HPDE6-E6E7 (cell line): Measurements from ENCODE around the gene BCL7B.
"Not testable (repeated sequence)": the region's sequence is repeated elsewhere in the genome, so short reads cannot be mapped to it uniquely, and the experiment has no call there.

Experiments used
- DNase-seq: peaks from one replicate; pipeline ENCODE4 v3.0.0; 2011; ENCODE audit warnings: missing footprints; ENCODE audit errors: extremely low spot score

The BCL7B gene

DNA sequence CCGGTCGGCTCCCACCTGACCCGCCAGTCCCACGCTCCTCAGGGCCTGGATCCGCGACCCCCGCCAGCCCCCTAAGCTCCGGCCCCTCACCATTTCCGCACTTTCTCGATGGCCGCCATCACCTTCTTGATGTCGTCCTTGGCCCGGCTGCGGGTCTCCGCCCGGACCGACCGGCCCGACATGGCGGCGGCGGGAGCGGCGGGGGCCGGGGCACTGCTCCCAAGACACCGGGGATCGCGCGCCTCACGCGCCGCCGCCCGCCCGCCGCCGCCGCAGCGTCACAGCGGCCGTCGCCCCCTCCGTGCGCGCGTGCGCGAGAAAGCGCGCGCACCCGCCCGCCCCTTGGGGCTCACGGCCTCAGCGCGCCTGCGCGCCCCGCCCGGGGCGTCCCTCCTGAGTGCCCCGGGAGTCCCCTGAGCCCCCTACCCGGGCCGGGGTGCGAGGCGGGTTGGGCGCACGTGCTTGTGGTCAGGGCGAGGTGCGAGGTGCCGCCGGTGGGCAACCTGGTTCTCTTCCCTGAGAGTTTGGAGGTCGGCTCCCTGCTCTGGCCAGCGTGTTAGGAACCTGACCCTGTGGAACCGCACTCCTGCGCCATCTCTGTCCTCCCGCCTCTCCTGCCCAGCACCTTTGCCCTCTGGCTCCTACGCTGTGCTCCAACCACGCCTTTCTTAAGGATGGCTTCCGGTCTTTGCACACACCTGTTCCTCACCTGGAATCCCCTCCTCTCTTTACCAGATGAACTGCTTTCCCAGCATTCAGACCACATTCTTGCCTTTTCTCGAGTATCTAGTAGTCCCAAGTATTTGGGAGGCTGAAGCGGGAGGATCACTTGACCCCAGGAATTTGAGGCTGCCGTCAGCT is at the start of gene BCL7B:
TSS of gene BCL7B (minus strand) at position 294 of the 861 bp plus-strand sequence. CDS start at position 182, 112 bp downstream.
- DNase-seq = peak; percentile 90

DNA sequence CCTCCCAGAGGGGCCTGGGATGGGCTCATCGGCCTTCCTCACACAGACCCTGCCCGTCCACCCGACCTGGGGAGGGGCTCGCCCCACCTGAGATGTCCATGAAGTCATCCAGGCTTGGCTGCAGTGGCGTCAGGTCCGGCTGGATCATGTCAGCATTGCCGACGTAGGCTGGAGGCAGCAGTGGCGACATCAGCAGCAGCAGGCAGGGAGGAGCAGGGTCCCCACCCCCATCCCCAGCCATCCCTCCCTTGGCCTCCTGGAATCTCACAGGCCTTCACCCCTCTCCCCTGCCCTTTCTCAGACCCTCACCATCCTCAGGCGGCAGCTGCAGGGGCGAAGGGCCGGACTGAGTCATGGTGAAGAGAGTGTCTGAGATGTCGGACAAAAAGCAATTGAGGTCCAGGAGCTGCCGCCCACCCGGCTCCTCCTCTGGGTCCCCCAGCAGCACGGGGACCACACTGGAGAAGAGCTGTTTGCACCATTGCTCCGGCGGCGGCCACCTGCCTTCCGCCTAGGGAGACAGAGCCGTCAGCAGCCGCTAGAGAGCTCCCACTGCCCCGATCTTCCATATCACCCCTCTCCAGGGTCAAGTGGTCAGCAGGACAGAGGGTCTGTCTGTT is 48.2 kb upstream of the BCL7B start:
- no peak for DNase-seq

DNA sequence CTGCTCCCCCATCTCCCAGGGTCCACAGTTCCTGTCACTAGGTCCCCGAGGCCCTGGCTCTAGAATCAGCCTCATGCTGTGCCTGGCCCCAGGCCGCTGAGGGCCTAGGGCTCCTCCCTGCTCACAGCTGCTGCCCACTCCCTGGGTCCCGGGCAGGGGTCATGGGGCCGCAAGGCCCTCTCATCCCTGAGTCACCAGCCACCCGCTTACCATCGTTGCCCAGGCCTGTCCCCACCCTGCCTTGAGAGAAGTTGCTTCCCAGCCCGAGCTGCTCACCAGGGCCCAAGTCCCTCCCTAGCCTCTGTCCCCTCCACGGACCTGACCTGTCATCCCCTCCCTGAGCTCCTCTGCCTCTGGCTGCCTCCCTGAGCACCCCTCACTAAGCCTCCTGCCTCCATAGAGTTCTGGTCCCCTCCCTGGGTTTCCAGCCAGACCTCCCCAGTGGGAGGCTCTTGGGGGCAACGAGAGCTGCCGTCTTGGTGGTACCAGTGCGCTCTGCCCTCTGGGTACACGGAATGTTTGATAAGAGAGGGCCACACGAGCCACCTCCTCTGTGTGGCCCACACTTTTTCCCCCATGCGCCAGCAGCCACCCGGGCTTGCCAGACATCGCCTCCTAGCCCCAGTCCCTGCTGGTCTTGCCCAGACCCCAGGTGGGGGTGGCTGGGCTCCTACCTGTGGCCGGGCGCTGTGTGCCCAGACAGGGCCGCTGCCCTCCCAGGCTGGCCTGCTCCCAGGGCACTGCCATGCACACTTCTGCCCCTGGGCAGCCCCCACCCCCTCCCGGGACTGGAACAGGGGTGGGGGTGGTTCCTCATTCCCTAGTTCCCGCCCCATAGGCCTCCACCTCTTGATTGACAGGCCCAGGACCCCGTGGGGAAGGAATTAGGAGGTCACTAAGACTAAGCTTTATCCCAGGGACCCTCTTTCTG is 45.5 kb upstream of the BCL7B start:
- no peak for DNase-seq

DNA sequence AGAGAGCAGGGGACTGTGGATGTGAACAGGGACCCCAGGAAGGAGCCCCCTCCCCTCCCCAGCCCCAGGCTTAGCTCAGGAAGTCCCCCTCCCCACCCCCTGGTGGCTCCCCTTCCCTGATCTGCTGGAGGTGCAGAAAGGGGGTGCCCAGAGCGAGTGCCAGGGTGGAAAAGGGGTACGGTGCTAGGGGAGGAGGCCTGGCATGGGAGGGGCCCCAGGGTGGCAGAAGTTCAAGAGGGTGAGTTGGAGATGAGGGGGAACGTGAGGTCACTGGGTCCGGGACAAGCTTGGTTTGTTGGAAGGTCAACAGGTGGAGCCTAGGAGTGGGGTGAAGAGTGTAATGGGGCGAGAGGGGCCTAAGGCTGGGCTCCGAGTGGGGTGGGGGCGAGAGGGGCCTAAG is 42.4 kb upstream of the BCL7B start:
- DNase-seq = no peak

DNA sequence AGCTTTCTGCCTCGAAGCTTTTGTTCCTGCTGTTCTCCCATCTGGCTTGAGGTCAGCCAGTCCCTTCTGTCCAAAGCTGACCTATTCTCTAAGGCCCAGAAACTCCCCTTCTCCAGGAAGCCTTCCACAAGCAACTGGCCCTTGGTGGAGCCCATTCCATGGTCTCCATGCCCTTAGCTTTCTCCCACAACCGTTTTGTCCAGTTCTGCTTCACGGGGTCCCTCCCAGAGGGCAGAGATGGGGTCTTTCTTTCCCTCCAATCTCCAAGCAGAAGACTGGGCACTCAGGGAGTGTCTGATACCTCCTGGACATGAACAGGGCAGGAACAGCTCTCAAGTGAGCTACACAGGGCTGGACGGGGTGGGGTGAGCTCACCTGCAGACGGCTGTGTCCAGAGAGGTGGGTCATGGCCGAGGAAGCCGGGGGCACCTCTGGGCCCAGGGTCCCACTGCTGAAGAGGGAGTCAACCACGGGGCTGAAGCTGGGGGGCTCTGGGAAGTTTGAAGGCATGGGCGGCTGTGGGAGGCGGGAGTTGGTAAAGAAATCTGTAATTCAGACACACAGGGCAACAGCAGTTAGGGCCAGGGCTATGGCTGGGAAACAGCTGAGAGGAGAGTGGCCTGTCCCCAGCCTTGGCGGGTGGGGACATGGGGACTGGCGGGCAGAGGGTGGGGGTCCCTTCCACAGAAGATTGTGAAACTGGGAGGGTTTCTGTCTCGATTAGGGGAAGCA is 41.8 kb upstream of the BCL7B start:
- DNase-seq = no peak

DNA sequence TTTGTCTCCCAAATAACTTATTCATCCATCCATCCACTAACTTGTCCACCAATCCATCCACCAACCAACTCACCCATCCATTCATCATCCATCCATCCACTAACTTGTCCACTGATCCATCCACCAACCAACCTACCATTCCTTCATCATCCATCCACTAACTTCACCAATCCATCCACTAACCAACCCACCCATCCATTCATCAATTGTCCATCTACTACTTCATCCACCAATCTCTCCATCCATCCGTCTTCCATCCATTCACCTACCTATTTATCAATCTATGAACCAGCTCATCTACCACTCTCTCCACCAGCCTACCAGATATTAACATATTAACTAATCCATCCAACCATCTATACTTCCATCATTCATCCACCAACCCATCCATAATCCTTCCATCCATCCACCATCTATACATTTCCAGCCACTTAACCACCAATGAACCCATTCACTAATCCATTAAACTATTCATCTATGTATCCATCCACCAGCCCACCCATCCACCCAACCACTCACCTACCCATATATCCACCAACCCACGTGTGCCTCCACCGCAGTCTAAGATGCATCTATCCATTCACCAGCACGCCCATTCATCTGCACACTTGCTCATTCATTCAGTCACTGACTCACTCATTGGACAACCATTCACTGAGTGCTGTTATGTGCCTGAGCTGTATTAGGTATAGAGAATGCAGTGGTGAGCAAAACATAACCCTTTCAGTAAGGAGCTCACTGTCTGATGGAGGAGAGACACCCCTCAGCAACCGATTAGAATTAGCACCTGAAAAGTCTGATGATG is 40.7 kb upstream of the BCL7B start:
- no peak for DNase-seq

DNA sequence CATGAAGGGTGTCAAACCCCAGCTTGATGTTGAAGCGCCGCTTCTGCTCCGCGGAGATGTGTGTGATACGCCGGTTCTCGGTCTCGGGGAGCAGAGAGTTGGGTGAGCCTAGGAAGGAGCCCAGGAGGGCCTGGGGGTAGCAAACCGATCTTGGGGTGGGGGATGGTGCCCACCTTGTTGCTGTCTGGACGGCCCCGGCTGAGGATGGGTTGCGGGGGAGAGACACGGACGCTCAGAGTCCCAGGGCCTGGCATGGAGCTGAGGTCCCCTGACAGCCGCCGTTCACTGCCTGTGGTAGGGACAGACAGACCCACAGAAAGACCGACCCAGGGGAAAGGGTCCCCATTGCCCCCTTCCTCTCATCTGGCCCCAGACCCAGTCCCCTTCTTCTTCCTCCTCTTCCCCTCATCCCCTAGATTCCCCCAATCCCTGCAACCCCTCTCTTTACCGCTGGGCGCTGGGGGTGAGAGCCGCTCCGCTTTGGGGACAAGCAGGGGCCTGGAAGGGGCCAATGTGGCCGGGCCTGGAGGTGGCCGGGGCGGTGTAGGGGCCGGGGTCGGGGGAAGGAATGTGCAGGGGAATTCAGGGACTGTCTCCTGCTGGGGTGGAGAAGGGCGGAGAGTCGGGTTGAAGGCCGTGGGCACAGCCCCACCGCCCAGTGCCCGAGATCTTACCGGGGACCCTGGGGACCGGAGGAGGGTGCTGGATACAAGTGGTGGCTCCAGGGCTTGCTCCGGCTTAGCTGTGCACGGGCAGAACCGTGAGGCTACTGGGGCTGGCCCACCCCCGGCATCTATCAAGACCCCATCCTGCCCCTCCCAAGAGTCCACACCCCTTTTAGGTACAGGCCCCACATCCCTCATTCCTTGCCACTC is 38.9 kb upstream of the BCL7B start:
- DNase-seq = no peak

DNA sequence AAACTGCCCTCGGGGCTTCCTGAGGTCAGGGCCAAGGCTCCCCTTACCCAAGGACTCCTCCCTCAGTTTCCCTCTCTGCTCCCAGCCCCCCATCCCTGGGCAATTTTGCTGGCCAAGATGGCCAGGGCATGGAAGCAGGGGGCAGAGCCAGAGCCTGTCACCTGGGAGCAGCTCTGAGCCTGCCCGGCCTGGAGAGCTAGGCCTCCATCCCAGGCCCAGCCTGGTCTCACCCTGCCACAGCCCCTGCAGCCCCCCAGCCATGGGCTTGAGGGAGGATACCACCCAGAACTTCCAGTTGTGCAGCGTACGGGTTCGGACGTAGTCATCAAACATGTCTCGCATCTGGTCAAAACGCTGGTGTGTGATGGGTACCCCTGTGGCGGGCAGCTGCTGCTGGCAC is 37.9 kb upstream of the BCL7B start:
- no peak for DNase-seq

DNA sequence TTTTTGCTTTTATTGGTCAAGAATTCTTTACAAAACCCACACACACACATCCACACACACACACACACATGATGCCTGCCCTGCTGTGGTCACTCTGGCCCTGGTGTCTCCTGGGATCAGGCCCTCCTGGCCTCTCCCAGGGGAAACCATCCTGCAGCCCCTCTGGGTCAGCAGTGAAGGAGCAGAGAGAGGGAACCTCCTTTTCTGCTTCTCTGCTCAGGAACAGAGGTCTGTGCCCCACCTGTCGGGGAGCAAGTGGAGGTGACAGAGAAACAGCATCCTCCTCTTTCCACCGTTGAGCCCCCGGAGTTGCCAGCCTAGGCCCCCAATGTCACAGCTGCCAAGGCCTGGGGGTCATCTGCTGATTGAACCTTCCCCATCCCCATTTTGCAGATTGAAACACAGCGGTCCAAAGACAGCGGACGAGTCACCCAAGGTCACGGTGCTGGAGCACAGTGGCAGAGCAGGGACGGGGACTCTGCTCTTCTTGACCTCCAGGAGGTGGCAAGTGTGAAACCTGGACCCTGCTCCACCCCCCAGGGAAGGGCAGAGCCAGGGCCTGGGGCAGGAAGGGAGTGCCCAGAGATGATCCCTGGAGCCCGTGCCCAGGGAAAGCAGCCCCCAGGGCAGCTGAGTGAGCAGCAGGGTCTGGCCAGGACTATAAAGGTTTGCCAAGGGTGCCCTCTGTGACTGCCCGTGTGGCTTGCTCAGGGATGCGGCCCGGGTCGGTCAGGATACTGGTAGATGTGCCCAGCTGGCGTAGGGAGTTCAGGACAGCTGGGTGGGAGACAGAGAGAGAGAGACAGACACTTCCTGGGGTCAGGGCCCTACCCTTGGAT is 35.9 kb upstream of the BCL7B start:
- DNase-seq = no peak

DNA sequence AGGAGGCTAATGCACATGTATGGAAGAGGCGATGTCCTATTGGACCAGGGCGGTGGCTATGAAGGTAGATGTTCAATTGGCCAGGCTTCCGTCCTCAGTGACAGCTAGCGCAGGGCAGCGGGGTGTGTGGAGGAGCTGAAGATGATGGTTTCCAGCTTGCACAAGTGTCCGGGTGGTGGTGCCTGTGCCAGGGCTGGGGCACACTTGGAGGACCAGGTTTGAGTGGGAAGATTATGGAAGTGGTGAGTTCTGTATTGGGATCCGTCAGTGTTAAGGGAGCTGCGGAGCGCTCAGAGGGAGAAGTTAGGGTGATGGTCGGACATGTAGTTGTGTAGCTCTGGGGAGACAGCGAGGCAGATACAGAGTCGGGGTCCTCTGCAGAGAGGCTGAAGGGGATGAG is 29.4 kb upstream of the BCL7B start:
- no peak for DNase-seq

DNA sequence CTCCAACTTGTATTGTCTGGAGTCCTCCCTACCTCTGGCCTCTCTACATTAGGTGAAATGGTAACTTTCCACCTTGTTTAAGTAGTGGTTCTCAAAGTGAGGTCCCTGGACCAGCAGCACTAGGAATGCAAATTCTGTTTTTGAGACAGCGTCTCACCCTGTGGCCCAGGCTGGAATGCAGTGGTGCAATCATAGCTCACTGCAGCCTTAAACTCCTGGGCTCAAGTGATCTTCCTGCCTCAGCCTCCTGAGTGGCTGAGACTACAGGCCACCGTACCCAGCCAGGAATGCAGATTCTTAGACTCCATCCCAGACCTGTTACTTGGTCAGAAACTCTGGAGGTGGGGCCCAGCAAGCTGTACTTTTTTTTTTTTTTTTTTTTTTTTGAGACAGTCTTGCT is 27.7 kb upstream of the BCL7B start:
- DNase-seq = no peak

DNA sequence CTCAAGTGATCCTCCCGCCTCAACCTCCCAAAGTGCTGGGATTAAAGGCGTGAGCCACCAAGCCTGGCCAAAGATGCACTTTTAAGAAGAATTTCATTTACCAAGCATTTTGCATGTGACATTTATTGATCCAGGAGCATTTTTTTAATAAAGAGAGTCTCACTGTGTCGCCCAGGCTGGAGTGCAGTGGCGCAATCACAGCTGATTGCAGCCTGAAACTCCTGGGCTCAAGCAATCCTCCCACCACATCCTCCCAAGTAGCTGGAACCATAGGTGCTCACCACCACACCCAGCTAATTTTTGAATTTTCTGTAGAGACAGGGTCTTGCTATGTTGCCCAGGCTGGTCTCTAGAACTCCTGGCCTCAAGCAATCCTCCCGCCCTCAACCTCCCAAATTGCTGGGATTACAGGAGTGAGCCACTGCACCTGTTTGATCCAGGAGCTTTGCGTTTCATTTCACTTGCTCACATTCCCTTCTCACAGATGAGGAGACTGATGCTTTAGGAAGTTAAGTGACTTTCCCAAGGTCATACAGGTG is 25.2 kb upstream of the BCL7B start:
- no peak for DNase-seq

DNA sequence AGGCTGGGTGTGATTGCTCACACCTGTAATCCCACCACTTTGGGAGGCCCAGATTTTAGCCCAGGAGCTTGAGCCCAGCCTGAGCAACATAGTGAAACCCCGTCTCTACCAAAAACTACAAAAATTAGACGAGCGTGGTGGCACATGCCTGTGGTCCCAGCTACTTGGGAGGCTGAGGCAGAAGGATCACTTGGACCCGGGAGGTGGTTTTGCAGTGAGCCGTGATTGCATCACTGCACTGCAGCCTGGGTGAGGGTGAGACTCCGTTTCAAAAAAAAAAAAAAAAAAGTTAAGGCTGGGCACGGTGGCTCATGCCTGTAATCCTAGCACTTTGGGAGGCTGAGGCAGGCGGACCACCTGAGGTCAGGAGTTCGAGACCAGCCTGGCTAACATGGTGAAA is 23.5 kb upstream of the BCL7B start:
- DNase-seq = not testable (repeated sequence)

DNA sequence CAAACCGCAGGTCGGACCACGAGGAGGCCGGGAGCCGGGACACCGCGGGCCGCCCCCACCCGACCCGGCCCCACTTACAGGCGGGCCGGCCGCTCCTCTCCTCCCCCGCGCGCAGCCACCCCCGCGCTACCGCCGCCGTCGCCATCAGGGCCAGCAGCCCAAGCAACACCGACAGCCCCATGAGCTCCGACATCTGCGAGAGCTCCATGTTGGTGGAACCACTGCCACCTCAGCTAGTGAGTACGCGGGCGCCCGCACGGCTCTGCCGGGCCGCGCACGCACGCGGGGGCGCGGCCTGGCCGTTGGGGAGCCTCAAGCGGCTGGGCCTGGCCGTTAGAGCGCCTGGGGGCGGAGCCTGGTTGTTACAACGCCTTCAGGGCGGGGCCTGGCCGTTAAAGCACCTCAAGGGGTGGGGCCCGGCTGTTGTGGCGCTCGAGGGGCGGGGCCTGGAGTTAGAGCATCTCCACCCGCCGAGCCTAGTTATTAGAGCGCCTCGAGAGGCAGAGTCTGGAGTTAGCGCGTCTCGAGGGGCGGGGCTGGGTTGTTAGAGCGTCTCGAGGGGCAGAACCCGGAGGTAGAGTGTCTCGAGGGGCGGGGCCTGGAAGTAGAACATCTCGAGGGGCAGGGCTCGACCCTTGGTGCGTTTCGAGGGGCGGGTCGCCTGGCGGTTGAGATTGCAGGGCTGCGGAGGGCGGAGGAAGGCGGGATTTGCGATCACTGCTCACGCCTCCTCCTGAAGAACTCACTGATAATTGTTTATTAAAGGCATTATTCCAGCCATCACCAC is 21.0 kb upstream of the BCL7B start, which contains the start of gene TBL2:
TSS of gene TBL2 (minus strand) at position 238 of the 787 bp plus-strand sequence. CDS start at position 208, 30 bp downstream.
- peak; percentile 97 for DNase-seq

DNA sequence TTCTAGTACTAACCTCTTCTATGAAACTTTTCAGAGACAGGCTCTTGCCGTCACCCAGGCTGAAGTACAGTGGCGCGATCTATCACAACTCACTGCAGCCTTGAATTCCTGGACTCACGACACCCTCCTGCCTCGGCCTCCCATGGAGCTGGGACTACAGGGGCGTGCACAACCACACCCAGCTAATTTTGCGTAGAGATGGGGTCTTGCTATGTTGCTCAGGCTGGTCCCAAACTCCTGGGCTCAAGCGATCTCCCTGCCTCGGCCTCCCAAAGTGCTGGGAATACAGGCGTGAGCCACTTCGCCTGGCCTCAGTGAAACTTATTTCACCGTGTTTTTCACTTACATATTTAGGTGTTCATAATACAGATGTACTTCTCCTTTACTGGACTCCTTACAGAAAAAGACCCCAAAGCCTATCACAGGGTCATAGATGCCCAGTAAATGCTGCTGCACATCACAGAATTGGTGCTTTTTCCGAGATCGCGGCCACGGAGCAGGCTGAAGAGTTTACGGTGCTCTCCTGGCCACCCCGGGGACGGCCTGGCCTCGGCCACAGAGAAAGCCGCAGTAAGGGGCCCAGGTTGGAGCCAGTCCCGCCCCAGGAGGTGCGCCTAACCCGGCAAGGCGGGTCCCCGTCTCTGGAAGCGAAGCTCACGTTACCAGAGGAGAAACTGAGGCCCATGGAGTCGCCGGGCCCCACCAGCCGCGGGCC is 20.3 kb upstream of the BCL7B start:
- DNase-seq = no peak

DNA sequence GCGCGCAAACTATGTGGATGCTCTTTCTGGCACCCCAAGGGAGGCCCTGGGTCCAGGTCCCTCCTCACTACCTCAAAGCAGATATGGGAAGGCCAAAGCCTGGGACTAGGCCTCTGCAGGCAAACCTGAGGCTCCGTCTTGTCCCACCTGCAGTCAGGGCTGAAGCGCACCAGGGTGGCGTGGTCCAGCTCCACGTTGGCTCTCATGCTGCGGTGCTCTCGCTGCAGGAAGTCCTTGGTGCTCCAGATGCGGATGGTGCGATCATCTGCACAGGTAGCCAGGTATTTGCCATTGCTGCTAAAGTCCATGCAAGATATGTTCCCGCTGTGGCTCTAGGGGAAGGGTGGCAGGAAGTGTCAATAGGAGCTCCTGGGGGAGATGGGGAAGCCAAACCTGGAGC is 16.3 kb upstream of the BCL7B start:
- no peak for DNase-seq

DNA sequence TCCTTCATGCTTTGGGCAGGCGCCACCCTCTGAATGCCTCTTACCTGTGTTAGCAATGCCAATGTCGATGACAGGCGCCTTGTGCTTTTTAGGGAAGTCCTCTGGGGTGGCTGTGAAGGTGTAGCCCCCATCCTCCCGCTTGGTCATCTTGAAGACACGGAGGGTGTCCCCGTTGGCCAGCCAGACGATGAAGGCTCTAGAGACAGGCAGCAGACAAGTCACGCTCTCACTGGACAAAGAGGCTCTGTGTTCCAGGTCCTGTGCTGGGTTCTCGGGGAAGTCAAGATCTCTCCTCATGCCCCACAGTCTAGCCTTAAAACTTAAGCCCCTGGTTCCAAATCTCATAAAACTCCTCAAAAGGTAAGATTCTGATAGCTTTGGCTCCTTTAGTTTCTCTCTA is 15.8 kb upstream of the BCL7B start:
- DNase-seq = no peak
